Bronchial epithelial cell (primary cell): ENCODE data around the gene SERGEF. TPM values are rescaled to one million over a fixed set of nuclear protein-coding genes. Genes with fewer than 3 reads are reported as not detected.

Experiments used
- DNase-seq: peaks from one replicate; pipeline ENCODE4 v3.0.0-alpha.2; 2010; ENCODE audit warnings: low read depth
- FAIRE-seq: peaks from 2 replicates; lab custom pipeline; 2011; peaks lifted over from hg19 to GRCh38; lab: Jason Lieb, UNC
- H3K27me3 ChIP-seq: 2 replicates; pipeline ENCODE4 v1.5.1; 2011; ENCODE audit warnings: low read length; ENCODE audit not compliant: control insufficient read depth, insufficient read depth
- H3K36me3 ChIP-seq: 2 replicates; pipeline ENCODE4 v1.5.1; 2011; ENCODE audit warnings: low read length; ENCODE audit not compliant: control insufficient read depth, insufficient read depth
- H3K4me3 ChIP-seq: 2 replicates; pipeline ENCODE4 v1.5.1; 2011; ENCODE audit warnings: mild to moderate bottlenecking, low read depth, low read length, control low read depth
- CTCF ChIP-seq: IDR thresholded peaks from 2 replicates; pipeline ENCODE4 v1.5.1; 2011; ENCODE audit warnings: mild to moderate bottlenecking, moderate library complexity, low read length, control low read depth, inconsistent platforms; ENCODE audit not compliant: insufficient read depth, severe bottlenecking
- total RNA-seq: library from RNA; depleted of rRNA; stranded (reverse); fragments of >200 nt; gene quantifications from 2 replicates; pipeline ENCODE4 v1.2.1, GENCODE V29; 2014

Gene SERGEF
- total RNA-seq, 1 donor from 2014 or later = 29.2 TPM

- Histone ChIP-seq H3K27me3 (no peaks in the 10 kb centered on the region), H3K4me3 (no peak overlapping the region), H3K36me3 (no peaks in the 10 kb centered on the region)
- FAIRE-seq (no peak), DNase-seq (no peak)
- TF ChIP-seq CTCF = no peak
Observed at GRCh38 chr11:17788084-17788483, 224.8 kb downstream of the SERGEF start.

- Histone ChIP-seq H3K36me3 (no peaks in the 10 kb centered on the region), H3K4me3 (no peak overlapping the region), H3K27me3 (no peaks in the 10 kb centered on the region)
- DNase-seq = peak; percentile 94
- TF ChIP-seq CTCF = peak; percentile 5
- FAIRE-seq = peak; percentile 68
Observed at GRCh38 chr11:17786824-17787525, 225.9 kb downstream of the SERGEF start.

GRCh38 chr11:17783878-17784277 is 229.0 kb downstream of the SERGEF start:
- TF ChIP-seq CTCF = no peak
- no peak overlapping the region for H3K4me3 ChIP-seq
- H3K27me3 ChIP-seq = peaks cover 2% of the 10 kb centered on the region
- no peaks in the 10 kb centered on the region for H3K36me3 ChIP-seq
- DNase-seq = no peak
- FAIRE-seq = no peak

- TF ChIP-seq CTCF = no peak
- FAIRE-seq = no peak
- H3K4me3 ChIP-seq = no peak overlapping the region
Observed at GRCh38 chr11:17782603-17783337, 230.1 kb downstream of the SERGEF start.

GRCh38 chr11:17782145-17782544 is 230.7 kb downstream of the SERGEF start:
- DNase-seq = no peak
- Histone ChIP-seq H3K4me3 (no peak overlapping the region), H3K36me3 (no peaks in the 10 kb centered on the region), H3K27me3 (peaks cover 2% of the 10 kb centered on the region)
- FAIRE-seq = no peak
- TF ChIP-seq CTCF = no peak

More at GRCh38 chr11:17782603-17783337, 230.1 kb downstream of the SERGEF start:
- Histone ChIP-seq H3K36me3 (no peaks in the 10 kb centered on the region), H3K27me3 (peaks cover 2% of the 10 kb centered on the region)
- DNase-seq = no peak
